DOHH2 (cell line): ENCODE data around the gene TTYH2.

Source experiments
- EZH2phosphoT487 ChIP-seq: fragments of 200-600 bp; sonication (generic); IDR thresholded peaks from 2 replicates; pipeline ENCODE4 v1.6.1; 2017; ENCODE audit warnings: borderline replicate concordance, mild to moderate bottlenecking, antibody characterized with exemption, low read length, moderate library complexity, mixed read lengths
- TF ChIP-seq, protein P1 (sequence below): fragments of 200-600 bp; sonication (generic); IDR thresholded peaks from one replicate; pipeline ENCODE4 v1.5.1; 2014; ENCODE audit warnings: antibody characterized with exemption, mild to moderate bottlenecking, low read depth, low read length; ENCODE audit not compliant: poor library complexity, severe bottlenecking

DNA sequence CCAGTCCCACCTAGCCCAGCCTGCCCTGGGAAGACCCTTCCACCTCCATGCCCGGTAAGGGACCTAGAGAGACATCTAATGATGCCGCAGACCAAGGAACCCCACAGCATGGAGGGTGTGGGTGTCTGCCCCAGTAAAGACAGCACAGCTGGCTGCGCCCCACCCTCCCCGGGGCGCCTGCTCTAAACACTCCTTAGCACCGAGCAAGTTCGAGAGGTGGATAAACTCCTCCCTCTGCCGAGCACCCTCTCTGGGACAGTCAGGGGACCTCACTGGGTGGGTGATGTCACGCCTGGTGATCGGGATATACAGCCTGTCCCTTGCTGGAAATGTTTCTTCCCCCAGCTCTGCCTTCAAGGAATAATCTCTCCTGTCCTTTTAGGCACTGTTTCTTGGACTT lies 43.9 kb downstream of the TTYH2 start:
- TF ChIP-seq, protein P1, sequence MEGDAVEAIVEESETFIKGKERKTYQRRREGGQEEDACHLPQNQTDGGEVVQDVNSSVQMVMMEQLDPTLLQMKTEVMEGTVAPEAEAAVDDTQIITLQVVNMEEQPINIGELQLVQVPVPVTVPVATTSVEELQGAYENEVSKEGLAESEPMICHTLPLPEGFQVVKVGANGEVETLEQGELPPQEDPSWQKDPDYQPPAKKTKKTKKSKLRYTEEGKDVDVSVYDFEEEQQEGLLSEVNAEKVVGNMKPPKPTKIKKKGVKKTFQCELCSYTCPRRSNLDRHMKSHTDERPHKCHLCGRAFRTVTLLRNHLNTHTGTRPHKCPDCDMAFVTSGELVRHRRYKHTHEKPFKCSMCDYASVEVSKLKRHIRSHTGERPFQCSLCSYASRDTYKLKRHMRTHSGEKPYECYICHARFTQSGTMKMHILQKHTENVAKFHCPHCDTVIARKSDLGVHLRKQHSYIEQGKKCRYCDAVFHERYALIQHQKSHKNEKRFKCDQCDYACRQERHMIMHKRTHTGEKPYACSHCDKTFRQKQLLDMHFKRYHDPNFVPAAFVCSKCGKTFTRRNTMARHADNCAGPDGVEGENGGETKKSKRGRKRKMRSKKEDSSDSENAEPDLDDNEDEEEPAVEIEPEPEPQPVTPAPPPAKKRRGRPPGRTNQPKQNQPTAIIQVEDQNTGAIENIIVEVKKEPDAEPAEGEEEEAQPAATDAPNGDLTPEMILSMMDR = no peak
- no peak for TF ChIP-seq EZH2phosphoT487
